ENCODE measurements around the gene THOP1.

Gene THOP1

GRCh38 chr19:2756477-2756876 lies 28.8 kb upstream of the THOP1 start:
- no peak overlapping the region for H2AFZ ChIP-seq (ENCODE audit: low read depth, low read length)
- no peak overlapping the region for H3K4me3 ChIP-seq (ENCODE audit: low read length)
- no peaks in the 10 kb centered on the region for H3K4me1 ChIP-seq (ENCODE audit: insufficient read depth, low read length)
- H3K36me3 ChIP-seq (ENCODE audit: insufficient read depth, low read length) = peaks cover 60% of the 10 kb centered on the region
- H3K27me3 ChIP-seq (ENCODE audit: insufficient read depth, low read length) = no peaks in the 10 kb centered on the region
- no peaks in the 10 kb centered on the region for H3K9me3 ChIP-seq (ENCODE audit: low read length)

- H2AFZ ChIP-seq (ENCODE audit: low read depth, low read length) = no peak overlapping the region
- peaks cover 64% of the 10 kb centered on the region for H3K36me3 ChIP-seq (ENCODE audit: insufficient read depth, low read length)
- H3K4me1 ChIP-seq (ENCODE audit: insufficient read depth, low read length) = no peaks in the 10 kb centered on the region
- no peaks in the 10 kb centered on the region for H3K9me3 ChIP-seq (ENCODE audit: low read length)
- H3K4me3 ChIP-seq (ENCODE audit: low read length) = no peak overlapping the region
- no peaks in the 10 kb centered on the region for H3K27me3 ChIP-seq (ENCODE audit: insufficient read depth, low read length)
These were observed 28.1 kb upstream of the THOP1 start for GRCh38 chr19:2756921-2757881.

GRCh38 chr19:2758601-2759313 lies 26.5 kb upstream of the THOP1 start:
- Histone ChIP-seq H3K9me3 (ENCODE audit: low read length) (no peaks in the 10 kb centered on the region), H3K27me3 (ENCODE audit: insufficient read depth, low read length) (no peaks in the 10 kb centered on the region), H3K4me3 (ENCODE audit: low read length) (no peak overlapping the region), H3K36me3 (ENCODE audit: insufficient read depth, low read length) (peaks cover 73% of the 10 kb centered on the region), H2AFZ (ENCODE audit: low read depth, low read length) (no peak overlapping the region), H3K4me1 (ENCODE audit: insufficient read depth, low read length) (no peaks in the 10 kb centered on the region)

DNA sequence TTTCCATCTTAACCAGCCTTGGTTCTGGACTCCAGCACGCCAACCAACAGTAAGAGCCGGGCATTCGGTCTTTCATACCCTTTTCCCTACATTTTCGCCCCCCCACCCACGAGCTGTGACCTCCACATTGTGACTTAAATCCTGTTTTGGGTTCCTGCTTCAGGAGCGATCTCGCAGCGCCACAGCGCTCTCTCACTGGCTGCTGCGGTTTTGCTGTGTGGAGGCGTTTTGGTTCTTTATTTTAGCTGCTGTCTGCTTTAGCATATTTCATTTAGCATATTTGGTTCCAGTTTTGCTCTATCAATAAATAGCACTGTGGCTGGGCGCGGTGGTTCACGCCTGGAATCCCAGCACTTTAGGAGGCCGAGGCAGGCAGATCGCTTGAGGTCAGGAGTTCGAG lies 25.9 kb upstream of the THOP1 start:
- Histone ChIP-seq H3K27me3 (ENCODE audit: insufficient read depth, low read length) (no peaks in the 10 kb centered on the region), H3K4me3 (ENCODE audit: low read length) (no peak overlapping the region), H3K36me3 (ENCODE audit: insufficient read depth, low read length) (peaks cover 72% of the 10 kb centered on the region), H3K4me1 (ENCODE audit: insufficient read depth, low read length) (no peaks in the 10 kb centered on the region), H3K9me3 (ENCODE audit: low read length) (no peaks in the 10 kb centered on the region), H2AFZ (ENCODE audit: low read depth, low read length) (no peak overlapping the region)

DNA sequence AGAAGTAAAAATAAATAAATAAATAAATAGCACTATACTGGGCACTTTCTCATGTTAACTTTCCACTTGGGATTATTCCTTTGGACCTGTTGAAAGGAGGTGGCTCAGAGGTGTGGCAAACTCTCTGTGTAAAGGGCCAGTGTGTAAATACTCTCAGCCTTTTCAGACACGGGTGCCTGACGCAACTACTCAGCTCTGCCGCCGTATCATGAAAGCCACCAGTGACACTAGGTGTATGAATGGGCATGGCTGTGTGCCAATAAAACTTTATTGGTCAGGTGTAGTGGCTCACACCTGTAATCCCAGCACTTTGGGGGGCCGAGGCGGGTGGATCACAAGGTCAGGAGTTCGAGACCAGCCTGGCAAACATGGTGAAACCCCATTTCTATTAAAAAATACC lies 25.3 kb upstream of the THOP1 start:
- H3K36me3 ChIP-seq (ENCODE audit: insufficient read depth, low read length) = peaks cover 72% of the 10 kb centered on the region
- no peaks in the 10 kb centered on the region for H3K27me3 ChIP-seq (ENCODE audit: insufficient read depth, low read length)
- no peaks in the 10 kb centered on the region for H3K9me3 ChIP-seq (ENCODE audit: low read length)
- H3K4me1 ChIP-seq (ENCODE audit: insufficient read depth, low read length) = no peaks in the 10 kb centered on the region
- H2AFZ ChIP-seq (ENCODE audit: low read depth, low read length) = no peak overlapping the region
- no peak overlapping the region for H3K4me3 ChIP-seq (ENCODE audit: low read length)

GRCh38 chr19:2761309-2761677 lies 24.0 kb upstream of the THOP1 start:
- Histone ChIP-seq H3K36me3 (ENCODE audit: insufficient read depth, low read length) (peaks cover 67% of the 10 kb centered on the region), H3K9me3 (ENCODE audit: low read length) (no peaks in the 10 kb centered on the region), H3K4me3 (ENCODE audit: low read length) (no peak overlapping the region), H2AFZ (ENCODE audit: low read depth, low read length) (no peak overlapping the region), H3K27me3 (ENCODE audit: insufficient read depth, low read length) (no peaks in the 10 kb centered on the region), H3K4me1 (ENCODE audit: insufficient read depth, low read length) (no peaks in the 10 kb centered on the region)

DNA sequence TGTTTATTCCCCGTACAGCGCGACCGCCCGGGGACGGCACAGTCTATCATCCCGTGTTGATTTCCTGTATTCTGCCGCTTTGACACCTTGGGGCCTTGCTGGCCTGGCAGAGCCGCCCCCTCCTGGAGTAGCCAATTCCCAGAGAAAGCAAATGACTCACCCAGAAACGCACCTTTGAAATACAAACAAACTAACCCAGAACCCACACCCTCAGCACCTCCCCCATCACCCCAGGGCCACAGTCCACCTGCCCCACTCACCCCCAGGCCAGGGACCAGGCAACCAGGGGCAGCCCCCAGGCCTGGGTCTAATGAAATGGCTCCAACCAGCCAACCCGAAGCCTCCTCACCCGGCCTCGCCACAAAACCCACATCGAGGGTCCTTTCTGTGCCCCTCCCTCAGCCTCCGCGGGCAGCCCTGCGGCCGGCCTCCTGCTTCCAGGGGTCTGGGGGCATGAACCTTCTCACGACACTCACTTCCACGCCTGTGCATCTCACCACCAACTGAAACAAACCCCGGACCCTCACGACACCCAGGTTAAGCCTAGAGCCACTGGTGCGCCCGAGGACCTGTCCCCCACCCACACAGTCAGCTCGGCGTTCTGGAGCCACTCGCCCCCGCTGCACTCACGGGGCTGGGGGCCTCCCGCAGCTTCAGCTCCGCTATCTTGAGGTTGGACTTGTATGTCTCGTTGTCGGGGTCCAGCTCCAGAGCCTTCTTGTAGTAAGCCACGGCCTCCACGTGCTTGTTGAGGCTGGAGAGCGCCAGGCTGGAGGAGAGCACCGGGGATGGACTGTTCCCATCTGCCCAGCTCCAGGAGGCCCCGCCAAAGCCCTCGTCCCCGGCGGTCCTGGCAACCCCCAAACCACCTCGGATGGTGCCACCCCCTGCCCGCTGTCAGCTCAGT lies 23.2 kb upstream of the THOP1 start:
- Histone ChIP-seq H3K27me3 (ENCODE audit: insufficient read depth, low read length) (no peaks in the 10 kb centered on the region), H2AFZ (ENCODE audit: low read depth, low read length) (no peak overlapping the region), H3K36me3 (ENCODE audit: insufficient read depth, low read length) (peaks cover 67% of the 10 kb centered on the region)

DNA sequence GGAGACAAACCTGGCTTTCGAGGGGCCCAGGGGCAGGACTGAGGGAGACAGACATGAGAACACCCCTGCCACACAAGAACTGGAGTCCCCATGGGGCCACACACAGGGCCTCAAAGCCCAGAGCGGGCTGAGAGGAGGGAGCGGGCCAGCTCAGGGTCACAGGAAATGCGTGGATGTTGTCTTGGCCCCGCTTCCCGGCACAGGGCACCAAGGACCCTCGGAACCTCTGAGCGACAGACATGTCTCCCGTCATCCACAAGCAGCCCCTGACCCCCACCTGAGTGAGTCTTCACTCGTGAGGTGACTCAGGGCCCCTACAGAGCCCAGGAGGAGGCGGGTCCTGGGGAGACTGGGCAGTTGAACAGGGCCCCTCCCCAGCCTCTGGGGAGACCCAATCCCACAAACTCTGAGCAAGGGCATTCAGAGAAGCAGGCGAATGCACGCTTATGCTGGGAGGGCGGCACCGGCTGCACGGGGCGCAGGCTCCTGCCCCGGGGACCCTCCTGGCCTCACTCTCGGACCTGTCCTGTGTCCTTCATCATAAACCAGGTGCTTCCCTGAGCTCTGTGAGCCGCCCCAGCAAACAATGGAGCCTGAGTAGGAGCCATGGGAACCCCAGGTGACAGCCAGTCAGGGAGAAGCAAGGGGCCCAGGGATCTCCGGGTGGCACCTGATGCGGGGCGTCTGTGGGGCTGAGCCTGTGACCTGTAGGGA lies 22.4 kb upstream of the THOP1 start:
- Histone ChIP-seq H3K4me3 (ENCODE audit: low read length) (no peak overlapping the region), H3K27me3 (ENCODE audit: insufficient read depth, low read length) (no peaks in the 10 kb centered on the region), H2AFZ (ENCODE audit: low read depth, low read length) (no peak overlapping the region), H3K4me1 (ENCODE audit: insufficient read depth, low read length) (no peaks in the 10 kb centered on the region), H3K36me3 (ENCODE audit: insufficient read depth, low read length) (peaks cover 65% of the 10 kb centered on the region), H3K9me3 (ENCODE audit: low read length) (no peaks in the 10 kb centered on the region)

More for the DNA sequence above, 23.2 kb upstream of the THOP1 start:
- H3K4me3 ChIP-seq (ENCODE audit: low read length) = no peak overlapping the region
- no peaks in the 10 kb centered on the region for H3K9me3 ChIP-seq (ENCODE audit: low read length)
- H3K4me1 ChIP-seq (ENCODE audit: insufficient read depth, low read length) = no peaks in the 10 kb centered on the region

DNA sequence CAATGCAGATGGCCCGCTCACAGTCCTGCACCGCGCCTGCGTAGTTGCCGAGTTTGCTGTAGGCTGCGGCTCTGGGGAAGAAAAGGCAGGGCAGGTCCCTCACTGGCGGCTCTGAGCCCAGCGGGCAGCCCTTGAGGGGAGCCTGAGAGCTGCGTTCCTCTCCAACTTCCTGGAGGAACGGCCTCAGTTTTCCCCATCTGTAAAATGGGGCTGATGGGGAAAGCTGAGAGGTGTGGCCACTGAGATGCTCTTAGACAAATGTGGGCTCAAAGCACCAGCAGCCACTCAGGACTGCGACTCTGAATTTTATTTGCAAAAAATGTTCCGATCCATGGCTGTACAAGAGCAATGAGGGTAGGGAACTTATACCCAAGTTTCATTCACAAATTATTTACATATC lies 21.6 kb upstream of the THOP1 start:
- no peaks in the 10 kb centered on the region for H3K9me3 ChIP-seq (ENCODE audit: low read length)
- peaks cover 68% of the 10 kb centered on the region for H3K36me3 ChIP-seq (ENCODE audit: insufficient read depth, low read length)
- no peak overlapping the region for H2AFZ ChIP-seq (ENCODE audit: low read depth, low read length)
- H3K4me1 ChIP-seq (ENCODE audit: insufficient read depth, low read length) = no peaks in the 10 kb centered on the region
- H3K27me3 ChIP-seq (ENCODE audit: insufficient read depth, low read length) = no peaks in the 10 kb centered on the region
- no peak overlapping the region for H3K4me3 ChIP-seq (ENCODE audit: low read length)

- no peak overlapping the region for H3K4me3 ChIP-seq (ENCODE audit: low read length)
- H3K36me3 ChIP-seq (ENCODE audit: insufficient read depth, low read length) = peaks cover 73% of the 10 kb centered on the region
- no peaks in the 10 kb centered on the region for H3K9me3 ChIP-seq (ENCODE audit: low read length)
These were observed 20.4 kb upstream of the THOP1 start for GRCh38 chr19:2764945-2765344.

DNA sequence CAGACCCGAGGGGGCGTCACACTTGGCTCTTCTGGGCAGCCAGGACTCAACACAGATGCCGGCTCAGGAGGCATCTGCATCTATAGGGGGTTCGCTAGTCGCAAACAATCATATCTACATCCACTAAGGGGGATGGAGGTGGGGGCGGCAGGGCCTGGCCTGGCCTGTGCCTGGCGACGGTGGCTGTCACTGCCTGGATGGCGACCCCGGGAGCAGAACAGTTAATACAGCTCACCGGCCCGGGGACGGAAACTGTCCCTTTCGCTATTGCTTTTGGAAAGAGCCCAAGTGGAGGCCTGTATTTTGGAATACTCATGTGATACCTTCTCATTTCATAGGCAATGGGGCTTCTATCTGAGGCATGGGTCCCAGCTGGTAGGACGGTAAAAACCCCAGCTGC lies 19.9 kb upstream of the THOP1 start:
- no peaks in the 10 kb centered on the region for H3K4me1 ChIP-seq (ENCODE audit: insufficient read depth, low read length)
- H3K9me3 ChIP-seq (ENCODE audit: low read length) = no peaks in the 10 kb centered on the region
- H2AFZ ChIP-seq (ENCODE audit: low read depth, low read length) = no peak overlapping the region
- H3K27me3 ChIP-seq (ENCODE audit: insufficient read depth, low read length) = no peaks in the 10 kb centered on the region
- H3K4me3 ChIP-seq (ENCODE audit: low read length) = no peak overlapping the region
- H3K36me3 ChIP-seq (ENCODE audit: insufficient read depth, low read length) = peaks cover 72% of the 10 kb centered on the region

More at GRCh38 chr19:2764945-2765344, 20.4 kb upstream of the THOP1 start:
- Histone ChIP-seq H3K4me1 (ENCODE audit: insufficient read depth, low read length) (no peaks in the 10 kb centered on the region), H3K27me3 (ENCODE audit: insufficient read depth, low read length) (no peaks in the 10 kb centered on the region), H2AFZ (ENCODE audit: low read depth, low read length) (no peak overlapping the region)

DNA sequence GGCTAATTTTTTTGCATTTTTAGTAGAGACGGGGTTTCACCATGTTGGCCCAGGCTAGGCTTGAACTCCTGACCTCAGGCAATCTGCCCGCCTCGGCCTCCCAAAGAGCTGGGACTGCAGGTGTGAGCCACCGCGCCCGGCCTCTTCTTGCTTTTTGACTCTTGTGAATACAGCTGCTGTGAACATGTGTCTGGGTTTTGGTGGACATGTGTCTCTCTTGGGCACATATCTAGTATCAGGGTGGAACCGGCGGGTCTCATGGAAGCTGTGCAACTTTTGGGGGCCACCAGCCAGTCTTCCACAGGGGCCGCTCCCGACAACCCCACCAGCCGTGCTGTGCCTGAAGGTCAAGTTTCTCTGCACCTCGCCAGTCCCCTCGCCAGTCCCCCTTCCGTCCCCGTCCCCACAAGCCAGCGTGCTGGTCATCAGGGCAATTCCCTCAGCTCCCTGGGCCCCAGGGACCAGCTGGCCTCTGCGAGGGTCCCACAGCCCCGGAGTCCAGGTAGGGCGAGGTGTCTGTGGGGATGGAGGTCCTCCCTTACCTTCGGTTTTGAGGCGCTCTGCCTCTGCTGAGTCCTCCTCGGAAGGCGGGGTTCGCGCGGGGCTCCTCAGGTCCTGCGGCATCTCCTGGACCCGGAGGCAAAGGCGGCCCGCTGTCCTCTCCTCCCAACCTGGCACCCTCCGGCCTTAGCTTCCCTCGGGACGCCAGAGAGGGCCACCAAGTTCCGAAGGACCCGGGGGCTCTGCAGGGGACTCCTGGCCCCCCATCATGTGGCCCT lies 18.5 kb upstream of the THOP1 start:
- no peaks in the 10 kb centered on the region for H3K27me3 ChIP-seq (ENCODE audit: insufficient read depth, low read length)
- no peak overlapping the region for H3K4me3 ChIP-seq (ENCODE audit: low read length)
- H3K36me3 ChIP-seq (ENCODE audit: insufficient read depth, low read length) = peaks cover 68% of the 10 kb centered on the region
- no peaks in the 10 kb centered on the region for H3K4me1 ChIP-seq (ENCODE audit: insufficient read depth, low read length)
- no peaks in the 10 kb centered on the region for H3K9me3 ChIP-seq (ENCODE audit: low read length)
- H2AFZ ChIP-seq (ENCODE audit: low read depth, low read length) = no peak overlapping the region
